HUES64 (cell line): ENCODE data around the gene CEP63.

Experiments
- H3K27ac ChIP-seq: 2 replicates; pipeline ENCODE4 v1.7.0; 2013; ENCODE audit warnings: low read depth, low read length, inconsistent platforms
- H3K27me3 ChIP-seq: 2 replicates; pipeline ENCODE4 v1.6.1; 2013; ENCODE audit warnings: mild to moderate bottlenecking, low read length; ENCODE audit not compliant: insufficient read depth
- H3K36me3 ChIP-seq: 2 replicates; pipeline ENCODE4 v1.6.1; 2013; ENCODE audit warnings: mild to moderate bottlenecking, low read length; ENCODE audit not compliant: insufficient read depth
- H3K4me1 ChIP-seq: 2 replicates; pipeline ENCODE4 v1.6.1; 2013; ENCODE audit warnings: mild to moderate bottlenecking, low read length, moderate library complexity; ENCODE audit not compliant: insufficient read depth
- H3K4me3 ChIP-seq: 2 replicates; pipeline ENCODE4 v1.5.1; 2013; ENCODE audit warnings: mild to moderate bottlenecking, low read length, moderate library complexity
- H3K9ac ChIP-seq: 2 replicates; pipeline ENCODE4 v1.6.1; 2013; ENCODE audit warnings: mild to moderate bottlenecking, low read depth, low read length
- H3K9me3 ChIP-seq: 2 replicates; pipeline ENCODE4 v1.6.1; 2013; ENCODE audit warnings: low read depth, low read length; ENCODE audit not compliant: insufficient read depth
- WGBS: fragments of 150-250, 120-280 bp; methylation state at CpG from one replicate; pipeline ENCODE4 v1.1.7; 2013; ENCODE audit warnings: missing lambda C conversion rate; 5-methylcytosine and 5-hydroxymethylcytosine counted together

The CEP63 gene

GRCh38 chr3:134609821-134610431 lies 124.1 kb downstream of the CEP63 start:
- Histone ChIP-seq H3K4me3 (no peak overlapping the region), H3K9me3 (no peaks in the 10 kb centered on the region), H3K9ac (no peak overlapping the region), H3K4me1 (no peaks in the 10 kb centered on the region), H3K27me3 (0 out of 2 replicates have a peak, but pooled peaks cover 3% of the 10 kb centered on the region), H3K27ac (no peak overlapping the region), H3K36me3 (no peaks in the 10 kb centered on the region)
- WGBS: 90% methylated on average over 10 of the region's 10 CpGs

GRCh38 chr3:134610432-134611385 lies 124.9 kb downstream of the CEP63 start:
- 0 out of 2 replicates have a peak, but pooled peaks cover 3% of the 10 kb centered on the region for H3K27me3 ChIP-seq
- no peak overlapping the region for H3K4me3 ChIP-seq
- H3K27ac ChIP-seq: no peak overlapping the region
- no peaks in the 10 kb centered on the region for H3K4me1 ChIP-seq
- no peaks in the 10 kb centered on the region for H3K9me3 ChIP-seq
- no peaks in the 10 kb centered on the region for H3K36me3 ChIP-seq
- H3K9ac ChIP-seq: no peak overlapping the region
- 85% methylated on average over 11 of the region's 11 CpGs for WGBS

- Histone ChIP-seq H3K4me3 (no peak overlapping the region), H3K9ac (no peak overlapping the region), H3K27ac (no peak overlapping the region), H3K9me3 (no peaks in the 10 kb centered on the region), H3K36me3 (no peaks in the 10 kb centered on the region), H3K27me3 (0 out of 2 replicates have a peak, but pooled peaks cover 3% of the 10 kb centered on the region), H3K4me1 (no peaks in the 10 kb centered on the region)
- WGBS: 93% methylated on average over 2 of the region's 2 CpGs
Observed at GRCh38 chr3:134611516-134611915, 125.7 kb downstream of the CEP63 start.

- Histone ChIP-seq H3K9ac (no peak overlapping the region), H3K27me3 (0 out of 2 replicates have a peak, but pooled peaks cover 3% of the 10 kb centered on the region), H3K9me3 (no peaks in the 10 kb centered on the region), H3K27ac (no peak overlapping the region), H3K36me3 (no peaks in the 10 kb centered on the region), H3K4me1 (no peaks in the 10 kb centered on the region), H3K4me3 (no peak overlapping the region)
- 75% methylated on average over 6 of the region's 6 CpGs for WGBS
Observed at GRCh38 chr3:134613006-134613520, 127.2 kb downstream of the CEP63 start.

- 94% methylated on average over 4 of the region's 4 CpGs for WGBS
- Histone ChIP-seq H3K9ac (no peak overlapping the region), H3K27me3 (no peaks in the 10 kb centered on the region), H3K27ac (no peak overlapping the region), H3K9me3 (no peaks in the 10 kb centered on the region), H3K36me3 (no peaks in the 10 kb centered on the region), H3K4me3 (no peak overlapping the region), H3K4me1 (no peaks in the 10 kb centered on the region)
Observed at GRCh38 chr3:134614955-134615354, 129.1 kb downstream of the CEP63 start.

GRCh38 chr3:134615743-134616142 lies 129.9 kb downstream of the CEP63 start:
- H3K27me3 ChIP-seq: no peaks in the 10 kb centered on the region
- no peaks in the 10 kb centered on the region for H3K4me1 ChIP-seq
- no peak overlapping the region for H3K4me3 ChIP-seq
- H3K36me3 ChIP-seq: no peaks in the 10 kb centered on the region
- H3K27ac ChIP-seq: no peak overlapping the region
- 89% methylated on average over 5 of the region's 5 CpGs for WGBS
- no peak overlapping the region for H3K9ac ChIP-seq
- no peaks in the 10 kb centered on the region for H3K9me3 ChIP-seq

- no peak overlapping the region for H3K4me3 ChIP-seq
- H3K27ac ChIP-seq: no peak overlapping the region
- 69% methylated on average over 7 of the region's 7 CpGs for WGBS
- no peaks in the 10 kb centered on the region for H3K9me3 ChIP-seq
- no peak overlapping the region for H3K9ac ChIP-seq
- H3K36me3 ChIP-seq: no peaks in the 10 kb centered on the region
- H3K27me3 ChIP-seq: no peaks in the 10 kb centered on the region; the same call in 1 of the 2 replicates
- no peaks in the 10 kb centered on the region for H3K4me1 ChIP-seq
Observed at GRCh38 chr3:134617608-134618477, 132.0 kb downstream of the CEP63 start.

GRCh38 chr3:134618478-134619300 lies 132.8 kb downstream of the CEP63 start:
- no peak overlapping the region for H3K4me3 ChIP-seq

GRCh38 chr3:134619301-134619615 lies 133.4 kb downstream of the CEP63 start:
- no peaks in the 10 kb centered on the region for H3K9me3 ChIP-seq
- H3K36me3 ChIP-seq: no peaks in the 10 kb centered on the region
- H3K27me3 ChIP-seq: no peaks in the 10 kb centered on the region; the same call in 1 of the 2 replicates
- no peak overlapping the region for H3K9ac ChIP-seq
- H3K4me1 ChIP-seq: no peaks in the 10 kb centered on the region
- H3K4me3 ChIP-seq: no peak overlapping the region
- WGBS: 88% methylated on average over 2 of the region's 2 CpGs
- no peak overlapping the region for H3K27ac ChIP-seq

More at GRCh38 chr3:134618478-134619300, 132.8 kb downstream of the CEP63 start:
- Histone ChIP-seq H3K27ac (no peak overlapping the region), H3K36me3 (no peaks in the 10 kb centered on the region), H3K9me3 (no peaks in the 10 kb centered on the region), H3K9ac (no peak overlapping the region), H3K4me1 (no peaks in the 10 kb centered on the region), H3K27me3 (no peaks in the 10 kb centered on the region; the same call in 1 of the 2 replicates)
- 94% methylated on average over 12 of the region's 13 CpGs for WGBS

GRCh38 chr3:134619884-134620445 lies 134.1 kb downstream of the CEP63 start:
- no peaks in the 10 kb centered on the region for H3K36me3 ChIP-seq
- no peaks in the 10 kb centered on the region for H3K4me1 ChIP-seq
- H3K9ac ChIP-seq: no peak overlapping the region
- no peak overlapping the region for H3K4me3 ChIP-seq
- no peaks in the 10 kb centered on the region; the same call in 1 of the 2 replicates for H3K27me3 ChIP-seq
- no peak overlapping the region for H3K27ac ChIP-seq
- WGBS: 91% methylated on average over 8 of the region's 8 CpGs
- no peaks in the 10 kb centered on the region for H3K9me3 ChIP-seq
